CD4-positive, alpha-beta T cell (primary cell): ENCODE results near the gene CLDN18. TPM values are rescaled to one million over a fixed set of nuclear protein-coding genes. Genes with fewer than 3 reads are reported as not detected.

Experiments
- ATAC-seq: fragments of 200-7000 bp; cut with Tn5 transposase; one replicate; pipeline ENCODE4 v1.10.0; 2022; ENCODE audit warnings: mild to moderate bottlenecking; ENCODE audit not compliant: poor library complexity
- CTCF ChIA-PET: fragments of 350-600 bp; sonication (Branson Sonifier 250); formaldehyde crosslinking; loops from one replicate; lab custom pipeline; 2021; ENCODE audit warnings: antibody characterized with exemption, inconsistent platforms; lab: Charles Lee
- POLR2A ChIA-PET: fragments of 350-600 bp; sonication (Branson Sonifier 250); formaldehyde crosslinking; loops from one replicate; lab custom pipeline; 2021; ENCODE audit warnings: antibody characterized with exemption, inconsistent platforms; lab: Charles Lee
- DNase-seq, 14 experiments: peaks; one replicate each; pipeline ENCODE4 v3.0.0-alpha.2; 2013 to 2020; ENCODE audit warnings: mixed read lengths in 2 of 14
- H3K27ac ChIP-seq, 2 donors: one replicate each; pipeline versions ENCODE4 v1.5.1 to v1.7.0; 2013; ENCODE audit warnings: low read length in 2 of 2, low read depth in 1 of 2, mild to moderate bottlenecking in 1 of 2
- H3K27me3 ChIP-seq, 2 experiments: 1 replicate in 1 of 2; 2 replicates in 1 of 2; pipeline versions ENCODE4 v1.6.1 to v1.7.0; 2013; ENCODE audit warnings: low read length in 2 of 2, control low read depth in 1 of 2, mild to moderate bottlenecking in 1 of 2, moderate library complexity in 1 of 2; ENCODE audit not compliant: insufficient read depth in 2 of 2, control insufficient read depth in 1 of 2
- H3K36me3 ChIP-seq: one replicate; pipeline ENCODE4 v1.6.1; 2013; ENCODE audit warnings: low read length, control low read depth; ENCODE audit not compliant: insufficient read depth
- H3K4me1 ChIP-seq: one replicate; pipeline ENCODE4 v1.6.1; 2013; ENCODE audit warnings: low read length, control low read depth; ENCODE audit not compliant: insufficient read depth
- H3K4me3 ChIP-seq: one replicate; pipeline ENCODE4 v1.5.1; 2013; ENCODE audit warnings: mild to moderate bottlenecking, low read length, moderate library complexity
- H3K9me3 ChIP-seq, 2 experiments: 1 replicate in 1 of 2; 2 replicates in 1 of 2; pipeline versions ENCODE4 v1.6.1 to v1.7.0; 2013; ENCODE audit warnings: low read length in 2 of 2, mild to moderate bottlenecking in 2 of 2, control low read depth in 1 of 2, moderate library complexity in 1 of 2; ENCODE audit not compliant: control insufficient read depth in 1 of 2, insufficient read depth in 1 of 2
- H3K27ac Mint-ChIP-seq: one replicate; pipeline ENCODE4 v1.8.0; 2020; ENCODE audit warnings: mixed read lengths
- H3K27me3 Mint-ChIP-seq: one replicate; pipeline ENCODE4 v1.8.0; 2021; ENCODE audit warnings: mixed read lengths
- H3K36me3 Mint-ChIP-seq: one replicate; pipeline ENCODE4 v1.8.0; 2021; ENCODE audit warnings: low read depth, mixed read lengths
- H3K4me1 Mint-ChIP-seq: one replicate; pipeline ENCODE4 v1.8.0; 2021; ENCODE audit warnings: low read depth, mixed read lengths
- H3K4me3 Mint-ChIP-seq: one replicate; pipeline ENCODE4 v1.8.0; 2020; ENCODE audit warnings: mild to moderate bottlenecking, mixed read lengths
- H3K9me3 Mint-ChIP-seq: one replicate; pipeline ENCODE4 v1.8.0; 2020; ENCODE audit warnings: mixed read lengths
- intact Hi-C, 2 experiments: fragments of 100-400 bp; cut with DNase I in 1 of 2; cut with micrococcal nuclease in 1 of 2; formaldehyde crosslinking; loops; one replicate each; pipeline versions ENCODE4 v1.15.1 to v1.9.0; 2023 to 2025; cut with DNase I, micrococcal nuclease
- total RNA-seq, 174 experiments: library from RNA in 2 of 174; stranded (reverse) in 2 of 174; gene quantifications; one replicate each; pipeline ENCODE4 v1.2.3 and lab custom pipeline; 2021 to 2026
- TF ChIP-seq, protein P1 (sequence below): fragments of 200-600 bp; IDR thresholded peaks from one replicate; pipeline ENCODE4 v1.8.0; 2022; ENCODE audit warnings: antibody characterized with exemption, mild to moderate bottlenecking

Gene CLDN18
- total RNA-seq, 2 experiments from 2014 or later = not detected

DNA sequence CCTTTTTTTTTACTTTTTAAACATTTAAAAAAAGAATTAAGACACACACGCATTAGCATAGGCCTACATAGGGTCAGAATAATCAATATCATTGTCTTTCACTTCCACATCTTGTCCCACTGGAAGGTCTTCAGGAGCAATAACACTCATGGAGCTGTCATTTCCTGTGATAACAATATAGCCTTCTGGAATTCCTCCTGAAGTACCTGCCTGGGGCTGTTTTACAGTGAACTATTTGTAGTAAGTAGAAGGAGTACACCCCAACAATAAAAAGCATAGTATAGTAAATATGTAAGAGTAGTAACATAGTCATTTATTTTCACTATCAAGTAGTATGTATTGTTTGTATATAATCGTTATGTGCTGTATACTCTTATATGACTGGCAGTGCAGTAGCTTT, 19.5 kb upstream of the CLDN18 start:
- no peaks in the 10 kb centered on the region for H3K27me3 ChIP-seq
- no peak overlapping the region for H3K27ac Mint-ChIP-seq
- H3K4me1 ChIP-seq = no peaks in the 10 kb centered on the region
- H3K27ac ChIP-seq = no peak overlapping the region
- no peak for DNase-seq
- no peaks in the 10 kb centered on the region for H3K36me3 ChIP-seq
- peaks cover 0 to 10% of the 10 kb centered on the region in 2 experiments for H3K9me3 ChIP-seq
- H3K36me3 Mint-ChIP-seq = no peaks in the 10 kb centered on the region
- no peaks in the 10 kb centered on the region for H3K4me1 Mint-ChIP-seq
- intact Hi-C loops = no loop called here
- H3K4me3 ChIP-seq = no peak overlapping the region
- POLR2A ChIA-PET = interaction anchor here (0.6 kb wide), 1 partner anchor 16 kb away, joined by 4 read pairs; no protein-coding TSS in a partner anchor
- no peaks in the 10 kb centered on the region for H3K9me3 Mint-ChIP-seq
- H3K27me3 Mint-ChIP-seq = no peaks in the 10 kb centered on the region
- no peak for ATAC-seq
- TF ChIP-seq, protein P1, sequence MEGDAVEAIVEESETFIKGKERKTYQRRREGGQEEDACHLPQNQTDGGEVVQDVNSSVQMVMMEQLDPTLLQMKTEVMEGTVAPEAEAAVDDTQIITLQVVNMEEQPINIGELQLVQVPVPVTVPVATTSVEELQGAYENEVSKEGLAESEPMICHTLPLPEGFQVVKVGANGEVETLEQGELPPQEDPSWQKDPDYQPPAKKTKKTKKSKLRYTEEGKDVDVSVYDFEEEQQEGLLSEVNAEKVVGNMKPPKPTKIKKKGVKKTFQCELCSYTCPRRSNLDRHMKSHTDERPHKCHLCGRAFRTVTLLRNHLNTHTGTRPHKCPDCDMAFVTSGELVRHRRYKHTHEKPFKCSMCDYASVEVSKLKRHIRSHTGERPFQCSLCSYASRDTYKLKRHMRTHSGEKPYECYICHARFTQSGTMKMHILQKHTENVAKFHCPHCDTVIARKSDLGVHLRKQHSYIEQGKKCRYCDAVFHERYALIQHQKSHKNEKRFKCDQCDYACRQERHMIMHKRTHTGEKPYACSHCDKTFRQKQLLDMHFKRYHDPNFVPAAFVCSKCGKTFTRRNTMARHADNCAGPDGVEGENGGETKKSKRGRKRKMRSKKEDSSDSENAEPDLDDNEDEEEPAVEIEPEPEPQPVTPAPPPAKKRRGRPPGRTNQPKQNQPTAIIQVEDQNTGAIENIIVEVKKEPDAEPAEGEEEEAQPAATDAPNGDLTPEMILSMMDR = no peak
- no peak overlapping the region for H3K4me3 Mint-ChIP-seq
- CTCF ChIA-PET = no interaction called here

- no peak overlapping the region for H3K4me3 Mint-ChIP-seq
- POLR2A ChIA-PET = no interaction called here
- DNase-seq = no peak
Observed at GRCh38 chr3:137992592-137992991, 17.4 kb upstream of the CLDN18 start.

GRCh38 chr3:137998121-137999042, 11.6 kb upstream of the CLDN18 start:
- Histone ChIP-seq H3K4me3 (no peak overlapping the region), H3K27ac (no peak overlapping the region), H3K4me1 (no peaks in the 10 kb centered on the region), H3K9me3 (peaks cover 7 to 10% of the 10 kb centered on the region in 2 experiments), H3K36me3 (no peaks in the 10 kb centered on the region), H3K27me3 (peaks cover 0 to 4% of the 10 kb centered on the region in 2 experiments)
- no peak for DNase-seq
- Mint-ChIP-seq H3K4me1 (no peaks in the 10 kb centered on the region), H3K27me3 (peaks cover 36% of the 10 kb centered on the region), H3K36me3 (no peaks in the 10 kb centered on the region), H3K4me3 (no peak overlapping the region), H3K27ac (no peak overlapping the region), H3K9me3 (no peaks in the 10 kb centered on the region)
- ChIA-PET POLR2A (no interaction called here), CTCF (no interaction called here)
- intact Hi-C loops = no loop called here
- TF ChIP-seq, protein P1 = no peak
- ATAC-seq = no peak

More at GRCh38 chr3:137992592-137992991, 17.4 kb upstream of the CLDN18 start:
- H3K36me3 ChIP-seq = no peaks in the 10 kb centered on the region
- no peaks in the 10 kb centered on the region for H3K9me3 Mint-ChIP-seq
- intact Hi-C loops = no loop called here
- peaks cover 0 to 10% of the 10 kb centered on the region in 2 experiments for H3K9me3 ChIP-seq
- peaks cover 8% of the 10 kb centered on the region for H3K27me3 Mint-ChIP-seq
- no peaks in the 10 kb centered on the region for H3K27me3 ChIP-seq
- CTCF ChIA-PET = no interaction called here
- H3K36me3 Mint-ChIP-seq = no peaks in the 10 kb centered on the region
- H3K27ac Mint-ChIP-seq = no peak overlapping the region
- ATAC-seq = no peak
- H3K4me3 ChIP-seq = no peak overlapping the region
- H3K27ac ChIP-seq = no peak overlapping the region
- no peaks in the 10 kb centered on the region for H3K4me1 Mint-ChIP-seq
- TF ChIP-seq, protein P1 = no peak
- H3K4me1 ChIP-seq = no peaks in the 10 kb centered on the region
